Measurements from ENCODE around the gene IFNAR2.
"Not testable (repeated sequence)": the region's sequence is repeated elsewhere in the genome, so short reads cannot be mapped to it uniquely, and the experiment has no call there.

The IFNAR2 gene

DNA sequence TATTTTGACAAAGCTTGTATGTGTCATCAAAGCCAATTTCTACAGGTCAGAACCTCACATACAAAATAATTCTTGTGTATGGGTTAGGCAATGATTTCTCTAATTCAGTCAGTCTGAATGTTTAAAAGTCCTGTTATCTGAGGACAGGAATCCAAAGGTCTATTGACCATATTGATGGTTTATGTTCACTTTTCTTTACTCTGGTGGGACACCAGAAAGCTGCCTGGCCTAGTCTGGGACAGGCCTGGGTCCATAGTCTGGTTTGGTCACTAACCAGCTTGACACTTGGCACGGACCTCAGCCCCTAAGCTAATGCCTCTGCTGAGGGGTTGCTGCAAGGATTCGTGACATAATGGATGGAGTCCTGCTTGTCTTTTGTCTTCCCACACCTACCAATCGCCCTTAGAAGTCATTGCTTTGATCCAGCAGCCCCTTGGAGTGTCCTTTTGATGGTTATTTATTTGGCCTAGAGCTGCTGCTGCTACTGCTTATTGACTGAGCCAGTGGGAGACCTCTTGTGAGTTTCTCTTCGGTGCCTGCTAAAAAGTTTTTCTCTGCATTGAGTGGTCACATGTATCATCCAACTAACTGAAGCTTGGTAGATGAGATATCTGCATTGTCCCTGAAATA lies 15.7 kb downstream of the IFNAR2 start:
- no peak for DNase-seq

- no peak for DNase-seq
These were observed 16.8 kb downstream of the IFNAR2 start for GRCh38 chr21:33246506-33246905.

- no peak for DNase-seq
These were observed 17.2 kb downstream of the IFNAR2 start for GRCh38 chr21:33246963-33247362.

GRCh38 chr21:33247599-33247998 lies 17.9 kb downstream of the IFNAR2 start:
- DNase-seq = no peak

DNA sequence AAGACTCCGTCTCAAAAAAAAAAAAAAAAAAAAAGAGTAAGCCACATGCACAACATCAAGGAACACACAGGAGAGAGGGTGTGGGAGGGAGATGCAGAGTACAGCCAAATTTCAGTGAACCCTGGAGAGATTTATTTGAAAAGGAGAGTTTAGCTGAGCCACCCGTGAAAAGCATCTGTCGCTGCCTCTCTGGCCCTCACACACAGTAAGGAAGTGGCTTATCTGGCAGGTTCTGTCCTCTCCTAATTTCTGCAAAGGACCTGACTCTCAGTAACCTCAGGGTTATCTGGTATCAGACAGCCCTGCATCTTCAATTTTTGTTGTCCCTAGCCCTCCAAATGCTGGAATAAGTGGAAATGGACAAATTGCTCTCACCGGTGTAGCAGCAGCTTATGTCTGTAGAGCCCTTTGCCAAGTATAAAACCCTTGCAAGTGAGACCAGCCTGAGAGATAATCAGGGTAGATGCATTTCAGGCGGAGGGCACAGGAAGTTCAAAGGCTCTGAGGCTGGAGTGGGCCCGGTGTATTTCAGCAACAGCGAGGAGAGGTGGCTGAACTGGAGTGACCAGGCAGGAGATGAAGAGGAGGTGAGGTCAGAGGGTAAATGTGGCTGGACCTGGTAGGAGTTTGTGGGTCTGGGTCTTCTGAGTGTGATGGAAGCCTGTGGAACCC lies 19.7 kb downstream of the IFNAR2 start:
- DNase-seq = no peak

DNA sequence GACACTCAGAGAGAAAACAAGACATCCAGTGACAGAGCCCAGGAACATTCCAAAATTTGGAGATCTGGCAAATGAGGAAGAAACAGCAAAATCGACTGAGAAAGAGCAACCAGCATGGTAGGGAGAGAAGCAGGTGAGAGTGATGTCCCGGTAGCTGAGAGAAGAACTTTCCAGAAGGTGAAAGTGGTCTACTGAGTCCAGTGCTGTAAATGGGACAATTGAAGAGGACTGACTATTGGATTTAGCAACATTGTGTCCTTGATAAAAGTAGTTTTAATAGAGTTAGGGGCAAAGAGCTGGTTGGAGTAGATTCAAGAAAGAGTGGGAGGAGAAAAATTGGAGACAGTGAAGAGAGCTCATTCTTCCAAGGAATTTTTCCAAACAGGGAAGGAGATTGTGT lies 21.4 kb downstream of the IFNAR2 start:
- DNase-seq = no peak

- DNase-seq = not testable (repeated sequence)
These were observed 23.6 kb downstream of the IFNAR2 start for GRCh38 chr21:33253382-33253781.

- no peak for DNase-seq
These were observed 25.0 kb downstream of the IFNAR2 start for GRCh38 chr21:33254766-33255165.

- DNase-seq = no peak
These were observed 25.7 kb downstream of the IFNAR2 start for GRCh38 chr21:33255404-33255803.

GRCh38 chr21:33256019-33256418 lies 26.3 kb downstream of the IFNAR2 start:
- DNase-seq = no peak

DNA sequence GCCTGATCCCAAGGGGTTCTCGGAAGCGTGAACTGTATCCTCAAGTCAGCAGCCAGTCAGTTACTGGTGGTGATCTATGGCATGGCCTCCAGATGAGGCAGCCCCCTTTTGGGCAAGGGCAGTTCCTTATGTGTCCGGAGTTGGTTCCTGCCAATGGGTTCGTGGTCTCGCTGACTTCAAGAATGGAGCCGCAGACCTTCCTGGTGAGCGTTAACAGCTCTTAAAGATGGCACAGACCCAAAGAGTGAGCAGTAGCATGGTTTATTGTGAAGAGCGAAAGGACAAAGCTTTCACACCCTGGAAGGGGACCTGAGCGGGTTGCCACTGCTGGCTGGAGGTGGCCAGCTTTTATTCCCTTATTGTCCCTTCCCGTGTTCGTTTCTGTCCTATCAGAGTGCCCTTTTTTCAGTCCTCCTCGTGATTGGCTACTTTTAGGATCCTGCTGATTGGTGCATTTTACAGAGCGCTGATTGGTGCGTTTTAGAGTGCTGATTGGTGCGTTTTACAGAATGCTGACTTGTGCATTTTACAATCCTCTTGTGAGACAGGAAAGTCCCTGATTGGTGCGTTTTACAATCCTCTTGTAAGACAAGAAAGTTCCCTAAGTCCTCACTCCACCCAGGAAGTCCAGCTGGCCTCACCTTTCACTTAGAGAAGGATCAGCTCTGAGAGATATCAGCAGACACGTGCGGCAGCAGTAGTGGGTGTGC lies 27.5 kb downstream of the IFNAR2 start:
- no peak for DNase-seq

- DNase-seq = no peak
These were observed 28.7 kb downstream of the IFNAR2 start for GRCh38 chr21:33258475-33258874.

DNA sequence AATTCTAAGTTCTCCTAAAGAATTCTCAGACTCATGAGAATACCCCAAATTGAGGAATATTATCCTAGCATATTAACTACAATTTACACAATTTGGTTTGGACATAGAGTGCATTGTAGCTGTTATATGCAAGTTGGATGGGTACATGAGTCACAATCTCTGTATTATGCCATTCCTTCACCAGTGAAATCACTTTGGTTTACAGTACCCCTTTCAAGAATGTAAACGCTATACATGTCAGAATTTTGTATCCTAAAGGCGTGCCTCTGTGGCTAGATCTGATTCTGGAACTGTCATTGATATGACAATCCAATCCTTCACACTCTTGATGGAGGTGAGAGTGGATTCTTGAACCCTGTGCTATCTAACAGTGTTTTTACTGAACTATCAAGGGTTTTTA lies 29.7 kb downstream of the IFNAR2 start:
- no peak for DNase-seq

DNA sequence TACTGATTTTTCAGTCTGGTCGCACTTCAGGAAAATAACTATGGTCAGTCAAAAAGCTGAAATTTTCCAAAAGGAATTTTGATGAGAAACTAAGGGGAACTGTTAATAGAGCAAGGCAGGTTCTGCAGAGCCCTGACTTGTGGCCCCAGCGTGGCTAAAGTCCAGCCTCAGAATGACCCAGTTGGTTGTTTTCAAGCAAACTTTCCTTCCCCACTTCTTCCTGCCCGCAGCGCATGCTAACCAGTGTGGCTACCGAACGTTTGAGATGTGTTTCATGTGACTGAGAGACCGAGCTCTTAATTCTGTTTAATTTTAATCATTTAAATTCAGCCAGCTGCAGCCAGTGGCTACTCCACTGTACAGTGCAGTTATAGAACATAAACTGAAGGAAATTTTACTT lies 30.3 kb downstream of the IFNAR2 start:
- no peak for DNase-seq

- DNase-seq = no peak
These were observed 31.9 kb downstream of the IFNAR2 start for GRCh38 chr21:33261635-33262034.

GRCh38 chr21:33262921-33263320 lies 33.2 kb downstream of the IFNAR2 start:
- DNase-seq = no peak

DNA sequence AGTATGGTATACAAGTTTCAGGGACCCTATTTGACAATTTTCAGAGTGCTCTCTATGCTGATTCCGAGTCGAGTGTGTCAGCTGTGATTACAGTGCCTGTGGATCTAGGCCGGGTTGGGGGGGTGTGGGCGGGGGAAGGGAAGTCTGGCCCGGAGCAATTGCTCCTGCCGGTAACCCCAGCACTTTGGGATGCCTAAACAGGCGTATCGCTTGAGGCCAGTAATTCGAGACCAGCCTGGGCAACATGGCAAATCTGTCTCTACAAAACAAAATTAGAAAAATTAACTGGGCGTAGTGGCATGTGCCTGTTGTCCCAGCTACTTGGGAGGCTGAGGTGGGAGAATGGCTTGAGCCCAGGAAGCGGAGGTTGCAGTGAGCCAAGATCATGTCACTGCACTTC lies 34.8 kb downstream of the IFNAR2 start:
- DNase-seq = no peak

DNA sequence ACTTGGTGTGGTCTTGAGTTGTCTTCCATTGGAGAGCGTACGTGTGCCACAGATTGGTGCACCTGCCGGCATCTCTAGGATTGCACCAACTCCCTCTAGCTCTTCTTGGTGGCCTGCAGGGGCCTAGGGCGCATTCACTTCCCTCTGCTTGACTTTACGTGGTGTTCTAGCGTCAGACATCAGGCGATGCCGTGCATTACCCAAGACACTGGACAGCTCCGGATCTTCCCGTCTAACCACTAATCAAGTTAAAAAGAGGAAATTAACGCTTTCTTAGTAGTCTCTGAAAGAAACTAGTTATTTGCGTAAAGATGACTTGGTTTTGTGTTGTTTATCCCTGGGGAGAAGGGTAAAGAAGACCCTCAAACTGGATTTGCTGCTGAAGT lies 35.9 kb downstream of the IFNAR2 start:
- DNase-seq = no peak

- peak; percentile 59 to 75 for DNase-seq
These were observed 36.5 kb downstream of the IFNAR2 start, which contains the start of gene IL10RB for GRCh38 chr21:33266050-33266788. Gene IL10RB (plus strand): TSS chr21:33266367. CDS start chr21:33266466, 99 bp downstream.

DNA sequence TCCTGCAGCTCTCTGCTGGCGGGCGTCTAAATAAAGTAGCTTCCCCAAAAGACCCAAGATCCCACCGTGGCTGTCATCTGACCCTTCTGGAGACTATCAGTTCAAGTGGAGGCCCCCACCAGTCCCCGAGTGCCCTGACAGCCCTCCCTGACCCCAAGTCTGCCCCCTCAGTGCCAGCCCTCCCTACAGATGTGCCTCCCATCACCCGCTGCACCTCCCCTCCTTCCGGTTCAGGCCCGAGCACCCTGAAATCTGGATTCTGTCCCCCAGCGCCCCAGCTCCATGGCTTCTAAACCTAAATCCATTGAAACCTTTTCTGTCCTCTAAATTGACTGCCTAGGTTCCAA lies 37.0 kb downstream of the IFNAR2 start:
- DNase-seq = peak; percentile 15 to 23

DNA sequence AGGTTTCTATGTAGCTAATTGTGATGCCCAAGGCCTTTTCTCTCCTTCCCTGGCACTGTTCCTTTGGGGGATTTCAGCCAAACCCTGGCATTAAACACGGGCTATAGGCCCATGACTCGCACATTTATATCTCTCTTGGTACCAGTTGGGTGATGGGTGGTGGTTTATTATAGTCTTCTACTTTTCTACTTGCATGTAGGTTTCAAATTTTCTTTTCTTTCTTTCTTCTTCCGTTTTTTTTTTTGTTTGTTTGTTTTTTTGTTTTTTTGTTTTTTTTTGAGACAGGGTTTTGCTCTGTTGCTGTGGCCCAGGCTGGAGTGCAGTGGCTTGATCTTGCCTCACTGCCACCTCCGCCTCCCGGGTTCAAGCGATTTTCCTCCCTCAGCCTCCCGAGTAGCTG lies 37.5 kb downstream of the IFNAR2 start:
- no peak for DNase-seq

- no peak for DNase-seq
These were observed 38.6 kb downstream of the IFNAR2 start for GRCh38 chr21:33268393-33268736.

- DNase-seq = peak; percentile 13 to 24
These were observed 39.2 kb downstream of the IFNAR2 start for GRCh38 chr21:33268737-33269441.

Data from stimulated activated CD4-positive, alpha-beta T cell treated with anti-CD3 and anti-CD28 coated beads, Interleukin-2, amount 100 ng/mL, for 48 hours (primary cell).